Activated naive CD4-positive, alpha-beta T cell treated with anti-CD3 and anti-CD28 coated beads, Interleukin-2, amount 10 ng/mL, durations not matched to agents 7 days and 5 days (primary cell): ENCODE data around the gene GBA3.

Source experiments
- CTCF ChIA-PET: fragments of 350-600 bp; sonication (Branson Sonifier 250); formaldehyde crosslinking; loops from one replicate; lab custom pipeline; 2021; ENCODE audit warnings: antibody characterized with exemption; lab: Charles Lee
- DNase-seq: peaks from one replicate; pipeline ENCODE4 v3.0.0-alpha.2; 2020
- H3K27ac Mint-ChIP-seq: one replicate; pipeline ENCODE4 v1.8.0; 2021; ENCODE audit warnings: mild to moderate bottlenecking, moderate library complexity, mixed read lengths
- H3K27me3 Mint-ChIP-seq: one replicate; pipeline ENCODE4 v1.8.0; 2021; ENCODE audit warnings: mild to moderate bottlenecking, mixed read lengths
- H3K36me3 Mint-ChIP-seq: one replicate; pipeline ENCODE4 v1.8.0; 2021; ENCODE audit warnings: mixed read lengths
- H3K4me1 Mint-ChIP-seq: one replicate; pipeline ENCODE4 v1.8.0; 2021; ENCODE audit warnings: mixed read lengths
- H3K4me3 Mint-ChIP-seq: one replicate; pipeline ENCODE4 v1.8.0; 2021; ENCODE audit warnings: mild to moderate bottlenecking, moderate library complexity, mixed read lengths
- H3K9me3 Mint-ChIP-seq: one replicate; pipeline ENCODE4 v1.8.0; 2021; ENCODE audit warnings: mixed read lengths

GBA3 gene

DNA sequence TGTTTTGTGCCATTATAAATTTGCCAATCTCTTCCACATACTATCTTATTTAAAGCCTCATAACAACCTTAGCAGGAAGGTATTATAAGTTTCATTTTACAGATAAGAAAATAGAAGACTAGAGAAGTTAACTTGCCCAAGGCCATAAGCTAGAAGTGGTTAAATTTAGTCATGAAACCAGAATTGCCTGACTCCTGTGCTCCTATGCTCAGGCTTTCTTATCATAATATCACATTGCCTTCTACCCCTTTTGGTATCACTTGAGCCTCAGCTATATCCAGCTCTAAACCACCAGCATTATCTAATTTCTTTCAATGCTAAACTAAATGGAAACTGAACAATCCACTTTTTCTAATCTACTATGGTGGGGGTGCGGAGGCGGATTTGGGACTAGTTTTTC lies 164.7 kb downstream of the GBA3 start:
- no peak overlapping the region for H3K27ac Mint-ChIP-seq

GRCh38 chr4:22859318-22859717 lies 166.6 kb downstream of the GBA3 start:
- Mint-ChIP-seq H3K27me3 (no peaks in the 10 kb centered on the region), H3K9me3 (no peaks in the 10 kb centered on the region), H3K27ac (no peak overlapping the region), H3K4me1 (no peaks in the 10 kb centered on the region), H3K36me3 (no peaks in the 10 kb centered on the region), H3K4me3 (no peak overlapping the region)
- CTCF ChIA-PET = no interaction called here
- no peak for DNase-seq

More for the DNA sequence above, 164.7 kb downstream of the GBA3 start:
- Mint-ChIP-seq H3K4me3 (no peak overlapping the region), H3K4me1 (no peaks in the 10 kb centered on the region), H3K36me3 (no peaks in the 10 kb centered on the region), H3K9me3 (no peaks in the 10 kb centered on the region), H3K27me3 (no peaks in the 10 kb centered on the region)
- DNase-seq = no peak
- CTCF ChIA-PET = no interaction called here
